Measurements from ENCODE around the gene IL17RB.

IL17RB gene

DNA sequence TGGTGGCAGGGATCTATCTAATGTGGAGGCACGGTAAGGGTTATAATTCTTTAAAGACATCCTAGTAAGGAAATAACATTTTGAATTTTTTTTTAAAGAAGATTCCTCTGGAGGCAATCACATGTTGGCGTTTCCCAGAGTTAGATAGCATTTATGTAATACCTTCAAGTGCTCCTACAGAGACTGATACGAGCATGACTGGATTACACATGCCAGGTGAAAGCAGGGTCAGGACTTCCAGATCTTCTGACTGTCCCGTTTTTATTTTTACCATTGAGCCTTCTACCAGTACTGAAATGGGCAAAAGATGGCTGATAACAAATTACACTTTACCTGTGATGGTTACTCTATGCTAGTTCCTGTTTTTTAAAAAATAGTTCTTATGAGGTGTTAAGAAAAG lies 13.8 kb downstream of the IL17RB start:
- no peak for DNase-seq (ENCODE audit: low read depth)

DNA sequence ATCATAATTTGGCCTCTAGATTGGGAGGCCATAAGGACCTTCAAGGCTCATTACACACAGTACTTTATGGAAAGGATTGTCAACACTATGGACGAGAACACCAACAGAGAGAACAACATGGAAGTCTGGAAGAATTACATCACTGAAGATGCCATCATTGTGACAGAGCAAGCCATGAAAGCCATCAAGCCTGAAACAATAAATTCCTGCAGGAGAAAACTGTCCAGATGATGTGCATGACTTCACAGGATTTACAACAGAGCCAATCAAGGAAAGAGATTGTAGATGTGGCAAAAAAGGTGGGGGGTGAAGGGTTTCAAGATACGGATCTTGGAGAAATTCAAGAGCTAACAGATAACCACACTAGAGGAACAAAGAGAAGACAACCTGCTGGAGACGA lies 15.9 kb downstream of the IL17RB start:
- no peak for DNase-seq (ENCODE audit: low read depth)

DNA sequence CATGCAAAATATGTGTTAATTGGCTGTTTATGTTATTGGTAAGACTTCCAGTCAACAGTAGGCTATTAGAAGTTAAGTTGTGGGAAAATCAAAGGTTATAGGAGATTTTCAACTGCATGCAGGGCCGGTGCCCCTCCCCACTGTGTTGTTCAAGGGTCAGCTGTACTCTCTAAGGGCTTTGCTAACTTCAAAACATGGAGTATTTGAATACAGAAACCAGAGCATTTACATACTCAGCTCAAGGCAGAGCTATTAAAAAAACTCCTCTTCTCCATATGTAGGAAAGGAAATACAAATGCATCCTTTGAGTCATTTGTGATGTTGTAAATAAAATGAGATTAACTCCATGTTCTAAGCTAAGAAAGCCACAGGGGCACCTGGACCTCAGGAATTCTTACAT lies 16.8 kb downstream of the IL17RB start:
- DNase-seq (ENCODE audit: low read depth), result no peak

DNA sequence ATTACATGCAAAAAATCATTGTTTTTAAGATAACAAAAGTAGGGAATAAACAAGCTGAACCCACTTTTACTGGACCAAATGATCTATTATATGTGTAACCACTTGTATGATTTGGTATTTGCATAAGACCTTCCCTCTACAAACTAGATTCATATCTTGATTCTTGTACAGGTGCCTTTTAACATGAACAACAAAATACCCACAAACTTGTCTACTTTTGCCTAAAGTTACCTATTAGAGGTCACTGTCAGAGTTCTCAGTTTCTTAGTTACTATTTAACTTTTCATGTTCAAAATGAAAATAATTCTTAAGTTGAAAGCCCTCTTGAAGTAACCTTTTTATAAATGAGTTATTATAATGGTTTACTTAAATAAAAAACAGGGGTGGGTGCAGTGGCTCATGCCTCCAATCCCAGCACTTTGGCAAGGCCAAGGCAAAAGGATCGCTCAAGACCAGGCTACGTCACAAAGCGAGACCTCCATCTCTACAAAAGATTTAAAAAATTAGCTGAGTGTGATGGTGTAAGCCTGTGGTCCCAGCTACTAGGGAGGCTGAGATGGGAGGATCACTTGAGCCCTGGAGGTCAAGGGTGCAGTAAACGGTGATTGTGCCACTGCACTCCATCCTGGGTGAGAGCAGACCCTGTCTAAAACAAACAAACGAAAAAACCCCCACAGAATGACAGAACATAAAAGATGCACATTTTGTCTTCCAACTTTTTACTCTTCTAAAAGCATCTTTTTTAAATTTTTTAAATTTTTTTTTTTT lies 19.5 kb downstream of the IL17RB start:
- no peak for DNase-seq (ENCODE audit: low read depth)

DNA sequence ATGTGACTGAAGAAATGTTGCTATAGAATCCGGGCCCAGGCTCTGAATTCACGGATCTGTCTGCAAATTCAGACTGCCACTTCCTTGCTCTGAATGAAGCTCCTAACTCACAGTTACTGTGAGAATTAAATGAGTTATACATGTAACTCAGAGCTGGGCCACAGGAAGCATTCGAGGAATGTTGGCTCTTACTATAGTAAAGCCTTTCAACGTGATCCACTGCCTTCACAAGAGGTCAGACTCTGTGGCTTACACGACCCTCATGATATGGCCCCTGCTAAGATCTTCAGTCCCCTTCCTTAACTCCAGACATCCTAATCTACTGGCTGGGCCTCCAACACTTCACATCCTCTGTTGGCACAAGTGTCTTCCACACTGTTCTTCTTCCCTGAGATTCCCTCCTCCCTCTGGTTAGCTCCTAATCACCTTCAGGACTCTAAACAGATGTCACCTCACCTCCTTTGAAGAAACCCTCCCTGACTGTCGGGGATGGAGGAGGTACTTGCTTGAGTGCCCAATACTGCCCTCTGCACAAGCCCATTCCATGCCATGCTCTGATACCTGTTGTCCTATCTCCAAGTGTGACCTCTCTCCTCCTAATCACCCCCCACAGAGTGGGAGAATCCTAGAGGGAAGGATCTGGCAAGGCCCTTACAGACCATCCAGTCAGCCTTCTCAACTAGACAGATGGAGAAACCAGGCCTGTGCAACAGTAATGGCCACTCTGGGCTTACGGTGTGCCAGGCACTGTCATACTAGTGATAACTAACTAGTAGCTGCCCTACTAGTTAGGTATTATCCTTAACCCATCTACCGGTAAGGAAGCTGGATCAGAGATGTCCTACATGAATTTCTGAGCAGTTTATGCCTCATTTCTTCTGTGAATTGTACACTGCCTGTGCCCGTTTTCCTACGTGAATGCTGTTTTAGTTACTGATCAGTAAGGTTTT lies 34.3 kb downstream of the IL17RB start:
- no peak for DNase-seq (ENCODE audit: low read depth)

DNA sequence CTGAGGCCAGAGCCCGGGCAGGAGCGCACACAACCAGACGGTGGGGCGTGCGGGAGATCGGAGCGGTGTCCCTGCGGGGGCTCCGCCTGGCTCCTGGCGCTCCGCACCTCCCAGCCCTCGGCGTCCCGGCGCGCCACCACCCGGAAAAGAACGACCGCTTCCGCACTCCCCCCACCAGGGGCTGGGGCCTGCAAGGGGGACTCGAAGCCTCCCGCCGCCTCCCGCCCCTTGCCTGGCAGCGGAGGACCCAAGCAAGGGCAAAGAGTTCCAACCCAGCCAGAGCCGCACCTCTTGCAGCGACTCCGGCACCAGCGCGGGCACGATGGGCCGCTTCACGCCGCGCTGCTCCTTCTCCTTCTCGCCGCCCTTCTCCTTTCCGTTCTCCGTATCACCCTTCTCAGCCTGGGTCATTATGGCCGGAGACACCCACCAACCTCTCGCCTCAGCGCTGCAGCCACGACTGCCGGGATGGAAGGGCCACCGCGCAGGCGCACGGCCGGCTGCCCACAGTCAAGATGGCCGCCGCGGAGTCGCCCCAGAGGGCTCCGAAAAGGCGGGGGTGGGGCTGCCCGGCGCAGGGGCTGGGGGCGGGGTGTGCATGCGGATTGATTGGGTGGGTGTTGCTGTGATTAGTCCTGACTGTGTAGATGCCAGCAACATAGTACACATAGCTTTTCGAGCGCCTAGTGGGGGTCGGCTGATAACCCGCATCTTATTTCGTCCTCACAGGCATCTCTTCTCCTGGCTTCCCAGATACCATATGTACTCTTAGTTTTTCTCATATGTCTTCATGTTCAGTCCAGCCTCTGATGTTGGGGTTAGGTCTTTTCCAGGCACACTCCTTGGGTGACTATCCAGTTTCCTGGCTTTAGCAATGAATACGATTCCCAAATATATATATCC lies 35.6 kb downstream of the IL17RB start, which contains the start of gene ACTR8:
ACTR8 (minus strand) TSS at position 462 of the 903 bp plus-strand sequence; CDS start at position 411, 51 bp downstream.
- DNase-seq (ENCODE audit: low read depth), result peak; percentile 78

DNA sequence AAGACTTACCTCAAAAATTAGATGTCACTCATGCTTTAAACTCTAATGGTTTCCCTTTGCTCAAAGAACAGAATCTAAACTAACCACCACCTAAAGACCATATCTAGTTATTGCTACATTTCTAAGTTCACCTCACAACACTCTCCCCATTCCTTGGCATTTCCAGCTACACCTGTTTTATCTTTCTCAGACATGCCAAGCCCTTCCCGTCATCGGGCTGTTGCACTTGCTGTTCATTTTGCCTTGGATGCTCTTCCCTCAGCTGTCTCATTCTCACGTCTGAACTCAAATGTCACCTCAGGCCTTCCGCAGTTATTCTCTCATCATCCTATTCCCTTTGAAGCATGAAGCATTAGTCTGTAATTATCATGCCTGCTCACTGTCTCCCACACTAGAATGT lies 36.6 kb downstream of the IL17RB start:
- DNase-seq (ENCODE audit: low read depth), result no peak

DNA sequence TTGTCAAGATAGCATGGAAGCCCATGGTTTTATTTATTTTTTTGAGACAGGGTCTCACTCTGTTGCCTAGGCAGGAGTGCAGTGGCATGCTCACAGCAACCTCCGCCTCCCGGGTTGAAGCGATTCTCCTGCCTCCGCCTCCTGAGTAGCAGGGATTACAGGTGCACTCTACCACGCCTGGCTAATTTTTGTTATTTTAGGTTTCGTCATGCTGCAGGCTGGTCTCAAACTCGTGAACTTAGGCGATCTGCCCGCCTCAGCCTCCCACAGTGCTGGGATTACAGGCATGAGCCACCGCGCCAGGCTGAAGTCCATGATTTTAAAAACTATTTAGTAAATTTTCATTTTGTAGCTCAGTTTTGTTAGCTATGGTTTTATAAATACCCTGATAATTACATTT lies 38.3 kb downstream of the IL17RB start:
- no peak for DNase-seq (ENCODE audit: low read depth)

DNA sequence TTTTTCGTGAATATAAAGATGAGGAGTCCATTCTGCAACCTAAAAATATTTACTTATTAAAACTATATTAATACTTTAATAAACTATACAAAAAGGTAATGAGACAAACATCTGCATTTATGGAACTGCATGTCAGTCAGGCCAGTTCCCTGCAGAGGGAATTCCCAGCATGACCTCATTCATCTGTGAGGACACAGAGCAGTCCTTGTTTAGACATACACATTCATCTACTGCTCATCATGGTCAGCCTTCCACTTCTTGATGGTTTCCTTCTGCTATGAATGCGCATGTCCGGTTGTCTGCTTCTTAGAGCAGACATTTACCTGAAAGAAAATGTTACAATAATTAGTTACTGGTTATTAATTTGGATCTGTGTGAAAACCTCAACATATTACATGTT lies 38.9 kb downstream of the IL17RB start:
- DNase-seq (ENCODE audit: low read depth), result no peak

DNA sequence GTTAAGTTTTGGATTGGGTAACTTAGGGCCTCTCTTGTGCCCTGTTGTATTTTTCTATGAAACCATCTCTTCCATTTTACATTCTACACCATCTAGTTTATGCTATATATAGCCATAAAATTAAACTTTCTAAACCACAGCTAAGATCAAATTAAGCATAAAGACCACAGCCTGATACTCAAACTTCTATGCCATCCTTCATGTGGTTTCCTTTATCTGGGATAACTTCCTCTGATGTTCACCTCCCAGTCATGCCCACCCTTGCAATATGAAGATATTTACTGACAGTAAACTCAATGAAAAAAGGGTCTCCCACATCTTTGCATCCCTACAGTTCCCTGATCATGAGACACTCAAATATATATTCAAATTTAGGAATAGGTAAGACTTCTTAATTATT lies 41.1 kb downstream of the IL17RB start:
- no peak for DNase-seq (ENCODE audit: low read depth)

DNA sequence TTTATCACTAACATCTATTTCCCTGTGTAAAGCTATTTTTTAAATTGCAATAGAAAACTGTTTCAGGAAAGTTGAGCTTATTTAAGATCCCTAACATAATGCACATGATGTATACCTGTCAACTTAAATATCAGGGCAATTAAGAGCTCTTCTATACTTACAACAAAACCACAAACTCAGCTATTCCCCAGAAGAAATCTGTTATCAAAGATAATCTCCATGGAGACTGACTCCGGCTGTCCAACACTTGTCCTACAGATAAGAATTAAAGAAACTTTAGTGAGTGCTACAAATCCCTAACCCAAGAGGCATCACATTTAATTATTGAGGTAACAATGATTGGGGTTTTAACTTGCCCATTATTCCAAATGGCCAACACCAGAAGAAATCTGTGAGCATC lies 41.9 kb downstream of the IL17RB start:
- DNase-seq (ENCODE audit: low read depth), result no peak

DNA sequence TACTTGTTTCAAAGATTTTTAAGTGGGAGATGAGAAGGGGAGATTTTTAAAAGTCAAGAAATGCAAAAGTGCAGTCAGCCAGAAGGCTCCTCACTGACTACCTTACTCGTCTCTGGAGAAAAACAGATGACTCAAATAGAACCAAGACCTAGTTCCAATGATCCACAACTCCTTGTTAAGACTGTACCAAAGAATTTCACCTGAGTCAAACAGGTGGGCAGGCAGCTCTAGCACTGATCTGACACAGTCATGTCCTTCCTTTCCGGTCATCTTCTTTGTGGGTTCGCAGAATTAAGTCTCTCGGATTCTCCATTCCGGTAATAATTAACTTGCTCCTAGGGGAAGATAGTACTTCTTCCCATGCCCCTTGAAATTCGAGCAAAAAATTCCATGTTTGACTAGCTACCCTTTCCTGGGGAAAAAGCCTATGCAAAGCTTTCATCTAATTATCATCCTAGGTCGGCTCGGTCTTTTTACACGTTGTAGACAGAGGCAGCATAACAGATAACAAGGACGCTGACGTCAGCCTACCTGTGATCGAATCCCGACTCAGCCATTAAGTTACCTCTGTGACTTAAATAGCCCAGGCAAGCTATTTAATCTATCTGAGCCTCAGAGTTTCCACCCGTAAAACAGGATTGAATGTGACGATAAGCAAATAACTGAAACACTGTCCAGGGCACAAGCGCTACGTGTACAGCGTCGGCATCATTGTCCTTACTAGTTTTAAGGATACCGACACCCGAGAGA lies 44.5 kb downstream of the IL17RB start:
- peak; percentile 21 for DNase-seq (ENCODE audit: low read depth)

DNA sequence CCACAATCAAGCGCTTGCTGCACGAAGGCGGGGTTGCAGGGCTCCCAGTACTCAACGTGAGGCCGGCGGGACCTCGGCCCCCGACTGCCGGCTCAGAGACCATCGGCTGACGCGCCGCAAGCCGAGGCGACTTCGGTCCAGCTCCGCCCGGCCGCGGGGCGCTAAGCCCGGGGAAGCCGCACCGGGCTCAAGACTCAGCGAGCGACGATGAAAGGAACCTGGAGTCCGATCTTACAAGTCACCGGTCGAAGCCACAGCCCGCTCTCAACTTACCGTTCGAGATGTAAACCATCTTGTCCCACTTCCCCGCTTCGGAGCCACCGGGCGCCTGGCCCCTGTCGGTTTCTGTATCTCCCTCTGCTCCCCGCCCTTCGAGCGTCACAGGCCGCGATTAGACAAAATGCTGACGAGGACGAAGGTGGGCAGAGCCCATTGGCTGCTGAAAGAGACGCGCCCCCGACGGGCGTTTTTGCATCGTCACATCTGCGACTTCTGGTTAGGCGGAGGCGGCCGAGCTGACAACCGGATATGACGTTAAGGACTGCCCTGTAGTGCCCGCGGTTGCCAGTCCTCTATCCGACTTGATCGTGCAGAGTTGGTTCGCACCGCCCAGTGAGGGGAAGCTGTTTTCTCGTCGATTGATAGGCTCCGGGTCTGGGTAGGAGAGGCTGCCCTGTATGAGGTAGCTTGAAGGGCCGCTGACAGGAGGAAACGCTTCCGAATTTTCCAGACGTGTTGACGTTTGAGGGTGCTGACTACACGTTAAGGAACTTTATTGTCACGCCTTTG lies 45.3 kb downstream of the IL17RB start, which contains the start of gene SELENOK:
SELENOK (minus strand) TSS at position 363 of the 789 bp plus-strand sequence.
- DNase-seq (ENCODE audit: low read depth), result peak; percentile 96

DNA sequence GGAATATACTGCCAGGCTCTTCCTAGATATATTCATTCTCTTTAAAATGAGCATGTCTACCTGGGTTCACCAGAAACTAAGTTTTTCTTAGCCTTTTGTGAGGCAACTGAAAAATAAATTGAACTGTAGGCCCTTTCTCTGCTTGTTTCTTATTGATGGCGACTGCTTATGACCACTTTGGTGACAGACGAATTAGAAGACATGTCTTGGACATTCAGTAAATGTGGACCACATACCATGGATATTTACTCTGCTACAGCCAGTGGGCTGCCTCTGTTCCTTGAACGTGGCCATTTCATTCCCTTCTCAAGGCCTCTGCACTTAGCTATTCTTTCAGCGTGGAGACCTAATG lies 45.9 kb downstream of the IL17RB start:
- no peak for DNase-seq (ENCODE audit: low read depth)

DNA sequence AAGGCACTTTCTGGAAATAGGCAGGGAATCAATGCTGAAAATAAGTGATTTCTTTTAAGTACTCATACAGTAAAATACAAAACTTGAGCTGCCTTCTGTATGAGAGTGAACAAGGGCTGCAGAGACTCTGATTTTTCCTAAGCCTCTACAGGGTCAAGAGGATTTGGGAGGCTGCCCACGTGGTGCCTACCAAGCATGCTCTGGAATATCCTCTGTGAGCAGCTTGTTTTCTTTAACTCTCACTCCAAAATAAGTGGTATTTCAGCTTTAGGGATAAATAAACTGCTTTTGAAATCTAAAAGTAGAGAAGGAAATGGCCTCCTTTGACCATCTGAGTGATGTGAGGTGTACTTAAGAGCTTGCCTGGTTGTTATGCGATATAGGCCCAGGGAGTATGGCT lies 53.4 kb downstream of the IL17RB start:
- DNase-seq (ENCODE audit: low read depth), result no peak

DNA sequence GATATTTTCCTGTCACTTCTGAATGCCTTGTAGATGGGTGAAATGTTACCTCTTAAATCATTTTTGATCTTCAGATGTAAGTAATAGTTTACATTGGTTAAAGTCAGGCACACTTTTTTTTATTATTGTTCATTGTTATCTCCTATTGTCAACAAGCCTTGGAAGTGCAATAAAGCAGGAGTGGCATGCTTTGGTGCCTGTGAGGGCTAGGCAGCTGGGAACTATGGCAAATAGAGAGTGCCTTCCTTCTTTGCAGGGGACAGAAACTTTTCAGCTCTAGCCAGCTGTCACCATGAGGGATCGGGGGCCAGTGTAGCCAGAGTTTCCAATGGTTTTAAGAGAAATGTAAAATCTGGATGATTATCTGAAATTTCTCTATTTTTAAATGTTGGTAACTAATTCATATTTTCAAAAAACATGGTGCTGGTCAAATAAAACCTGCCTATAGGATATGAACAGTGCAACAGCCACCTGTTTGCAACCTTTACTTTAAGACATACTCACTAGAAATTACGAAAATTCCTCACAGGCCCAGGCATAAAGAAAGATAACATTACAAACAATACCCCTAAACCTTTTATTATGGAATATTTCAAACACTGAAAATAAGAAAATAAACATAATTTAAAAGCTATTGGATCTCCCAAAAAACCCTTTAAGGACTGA lies 54.4 kb downstream of the IL17RB start:
- no peak for DNase-seq (ENCODE audit: low read depth)

DNA sequence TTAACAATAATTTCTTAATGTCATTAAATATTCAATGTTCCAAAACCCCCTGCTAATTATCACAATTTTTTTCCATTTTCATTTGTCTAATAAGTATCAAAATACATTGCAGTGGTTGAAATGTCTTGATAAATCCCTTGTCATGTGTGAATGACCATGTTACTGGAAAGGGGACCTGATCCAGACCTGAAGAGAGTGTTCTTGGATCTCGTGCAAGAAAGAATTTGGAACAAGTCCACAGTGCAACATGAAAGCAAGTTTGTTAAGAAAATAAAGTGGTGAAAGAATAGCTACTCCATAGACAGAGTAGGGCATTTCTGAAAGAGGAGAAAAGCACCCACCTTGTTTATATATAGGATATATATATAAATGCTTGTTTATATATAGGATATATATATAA lies 55.7 kb downstream of the IL17RB start:
- DNase-seq (ENCODE audit: low read depth), result no peak

DNA sequence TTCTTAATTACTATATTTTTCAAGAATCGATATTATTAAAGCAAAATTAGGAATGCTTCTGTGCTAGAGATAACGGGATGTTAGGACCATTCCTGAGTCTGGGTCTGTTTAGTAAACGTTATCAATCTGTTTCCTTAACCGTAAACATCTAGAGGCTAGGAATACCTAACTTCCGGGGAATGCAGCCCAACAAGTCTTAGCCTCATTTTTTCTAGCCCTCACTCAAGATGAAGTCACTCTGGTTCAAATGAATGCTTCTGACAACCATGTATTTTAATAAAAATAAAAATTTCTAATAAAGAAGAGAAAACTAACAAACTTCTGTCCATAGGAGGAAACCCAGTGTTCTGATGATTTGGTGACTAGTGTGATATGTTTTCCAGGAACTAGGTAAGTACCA lies 56.3 kb downstream of the IL17RB start:
- no peak for DNase-seq (ENCODE audit: low read depth)

DNA sequence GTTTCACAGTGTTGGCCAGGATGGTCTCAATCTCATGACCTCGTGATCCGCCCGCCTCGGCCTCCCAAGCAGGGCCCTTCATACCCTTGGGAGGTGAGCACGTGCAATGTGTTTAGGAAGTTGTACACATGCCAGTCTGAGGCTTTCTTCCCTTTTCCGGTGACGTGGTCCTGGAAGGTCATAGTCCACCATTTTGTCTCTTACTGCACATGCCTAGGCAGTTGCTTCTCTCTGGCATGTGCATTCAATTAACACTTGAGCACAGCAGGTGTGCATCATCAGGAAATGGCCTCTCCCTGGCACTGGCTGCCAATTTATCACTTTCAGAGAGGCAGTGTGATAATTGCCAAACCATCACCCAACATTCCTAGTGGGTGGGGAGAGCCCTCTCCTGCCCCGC lies 67.0 kb downstream of the IL17RB start:
- DNase-seq (ENCODE audit: low read depth), result no peak
